H9 (cell line): Measurements from ENCODE around the gene METTL9. TPM values are rescaled to one million over a fixed set of nuclear protein-coding genes. Genes with fewer than 3 reads are reported as not detected.

Source experiments
- DNase-seq: peaks from one replicate; pipeline ENCODE4 v3.0.0-alpha.2; 2017
- H2AFZ ChIP-seq: one replicate; pipeline ENCODE4 v1.6.1; 2013; ENCODE audit warnings: mild to moderate bottlenecking, low read length, control low read depth, moderate library complexity
- H2AK5ac ChIP-seq: 2 replicates; pipeline ENCODE4 v1.6.1; 2013; ENCODE audit warnings: low read length, control low read depth, mixed read lengths; ENCODE audit not compliant: insufficient read length
- H2BK120ac ChIP-seq: one replicate; pipeline ENCODE4 v1.6.1; 2013; ENCODE audit warnings: low read depth, mild to moderate bottlenecking, low read length, control low read depth, inconsistent platforms; ENCODE audit not compliant: poor library complexity, severe bottlenecking
- H2BK12ac ChIP-seq: 2 replicates; pipeline ENCODE4 v1.6.1; 2013; ENCODE audit warnings: low read length, control low read depth, mixed read lengths, low read depth; ENCODE audit not compliant: insufficient read length
- H2BK15ac ChIP-seq: 2 replicates; pipeline ENCODE4 v1.6.1; 2013; ENCODE audit warnings: low read depth, low read length, control low read depth
- H2BK20ac ChIP-seq: one replicate; pipeline ENCODE4 v1.6.1; 2013; ENCODE audit warnings: low read depth, mild to moderate bottlenecking, low read length, control low read depth, inconsistent platforms; ENCODE audit not compliant: poor library complexity, severe bottlenecking
- H2BK5ac ChIP-seq: 2 replicates; pipeline ENCODE4 v1.6.1; 2013; ENCODE audit warnings: low read length, control low read depth, mixed read lengths; ENCODE audit not compliant: insufficient read length
- H3K14ac ChIP-seq: 2 replicates; pipeline ENCODE4 v1.6.1; 2013; ENCODE audit warnings: low read length, control low read depth; ENCODE audit not compliant: insufficient read depth
- H3K18ac ChIP-seq: 2 replicates; pipeline ENCODE4 v1.6.1; 2013; ENCODE audit warnings: low read depth, mild to moderate bottlenecking, mixed read lengths, low read length, control low read depth; ENCODE audit not compliant: insufficient read length
- H3K23ac ChIP-seq: 2 replicates; pipeline ENCODE4 v1.6.1; 2013; ENCODE audit warnings: low read length, control low read depth, mixed read lengths, low read depth; ENCODE audit not compliant: insufficient read length
- H3K23me2 ChIP-seq: 2 replicates; pipeline ENCODE4 v1.6.1; 2013; ENCODE audit warnings: low read depth, mild to moderate bottlenecking, mixed read lengths, low read length, control low read depth; ENCODE audit not compliant: insufficient read length, poor library complexity, severe bottlenecking
- H3K27ac ChIP-seq: 2 replicates; pipeline ENCODE4 v1.5.1; 2013; ENCODE audit warnings: low read length, control low read depth, mixed read lengths, low read depth; ENCODE audit not compliant: insufficient read length
- H3K27me3 ChIP-seq: 2 replicates; pipeline ENCODE4 v1.6.1; 2013; ENCODE audit warnings: low read length, control low read depth, inconsistent platforms; ENCODE audit not compliant: insufficient read depth
- H3K4ac ChIP-seq: 2 replicates; pipeline ENCODE4 v1.6.1; 2013; ENCODE audit warnings: low read depth, mild to moderate bottlenecking, control low read depth, inconsistent platforms, low read length, moderate library complexity
- H3K4me1 ChIP-seq: 2 replicates; pipeline ENCODE4 v1.6.1; 2013; ENCODE audit warnings: low read length, control low read depth, inconsistent platforms; ENCODE audit not compliant: insufficient read depth
- H3K4me2 ChIP-seq: 2 replicates; pipeline ENCODE4 v1.6.1; 2013; ENCODE audit warnings: low read length, control low read depth, mixed read lengths; ENCODE audit not compliant: insufficient read length, insufficient read depth
- H3K56ac ChIP-seq: 2 replicates; pipeline ENCODE4 v1.6.1; 2013; ENCODE audit warnings: low read depth, mild to moderate bottlenecking, mixed read lengths, low read length, control low read depth; ENCODE audit not compliant: insufficient read length
- H3K79me1 ChIP-seq: 2 replicates; pipeline ENCODE4 v1.6.1; 2013; ENCODE audit warnings: low read depth, mild to moderate bottlenecking, moderate library complexity, low read length, control low read depth, inconsistent platforms; ENCODE audit not compliant: insufficient read depth, poor library complexity, severe bottlenecking
- H3K79me2 ChIP-seq: 2 replicates; pipeline ENCODE4 v1.6.1; 2013; ENCODE audit warnings: low read length, control low read depth, inconsistent platforms; ENCODE audit not compliant: insufficient read depth
- H3K9ac ChIP-seq: 2 replicates; pipeline ENCODE4 v1.6.1; 2013; ENCODE audit warnings: low read length, control low read depth, mixed read lengths; ENCODE audit not compliant: insufficient read length; ENCODE audit errors: extremely low read depth
- H3K9me3 ChIP-seq: one replicate; pipeline ENCODE4 v1.6.1; 2013; ENCODE audit warnings: low read depth, low read length, inconsistent platforms; ENCODE audit not compliant: control insufficient read depth
- H3T11ph ChIP-seq: one replicate; pipeline ENCODE4 v1.6.1; 2013; ENCODE audit warnings: mild to moderate bottlenecking, low read length, control low read depth, inconsistent platforms
- H4K20me1 ChIP-seq: one replicate; pipeline ENCODE4 v1.6.1; 2013; ENCODE audit not compliant: control insufficient read depth, insufficient read length, insufficient read depth
- H4K5ac ChIP-seq: 2 replicates; pipeline ENCODE4 v1.6.1; 2013; ENCODE audit warnings: low read depth, mild to moderate bottlenecking, mixed read lengths, low read length, control low read depth; ENCODE audit not compliant: insufficient read length
- H4K8ac ChIP-seq: replicated peaks from 2 replicates; pipeline ENCODE4 v1.6.1; 2013; ENCODE audit warnings: low read length, control low read depth, mixed read lengths, low read depth; ENCODE audit not compliant: insufficient read length
- H4K91ac ChIP-seq: 2 replicates; pipeline ENCODE4 v1.6.1; 2013; ENCODE audit warnings: low read depth, mild to moderate bottlenecking, moderate library complexity, mixed read lengths, low read length, control low read depth; ENCODE audit not compliant: insufficient read length
- H3K27ac Mint-ChIP-seq, 3 experiments: 2 replicates in 2 of 3; 3 replicates in 1 of 3; pipeline ENCODE4 v1.8.0; 2020 to 2021; ENCODE audit warnings: mixed read lengths in 3 of 3, mild to moderate bottlenecking in 1 of 3, moderate library complexity in 1 of 3
- H3K27me3 Mint-ChIP-seq: 2 replicates; pipeline ENCODE4 v1.8.0; 2021; ENCODE audit warnings: low read depth, mild to moderate bottlenecking, moderate library complexity, mixed read lengths
- H3K36me3 Mint-ChIP-seq, 3 experiments: 2 replicates in 2 of 3; 3 replicates in 1 of 3; pipeline ENCODE4 v1.8.0; 2020 to 2021; ENCODE audit warnings: low read depth in 3 of 3, mixed read lengths in 3 of 3; ENCODE audit not compliant: insufficient read depth in 1 of 3
- H3K4me1 Mint-ChIP-seq, 2 experiments: 2 replicates each; pipeline ENCODE4 v1.8.0; 2020; ENCODE audit warnings: mixed read lengths in 2 of 2
- H3K4me3 Mint-ChIP-seq, 2 experiments: 2 replicates in 1 of 2; 3 replicates in 1 of 2; pipeline ENCODE4 v1.8.0; 2020 to 2021; ENCODE audit warnings: mild to moderate bottlenecking in 2 of 2, mixed read lengths in 2 of 2, moderate library complexity in 1 of 2
- H3K9me3 Mint-ChIP-seq, 2 experiments: 2 replicates in 1 of 2; 3 replicates in 1 of 2; pipeline ENCODE4 v1.8.0; 2020; ENCODE audit warnings: mild to moderate bottlenecking in 2 of 2, mixed read lengths in 2 of 2, moderate library complexity in 1 of 2
- WGBS: extraction: QIAGEN DNeasy Blood & Tissue Kit; methylation state at CpG from one replicate; pipeline ENCODE4 v1.1.7; 2013; ENCODE audit warnings: missing lambda C conversion rate, low lambda C conversion rate, mixed read lengths; ENCODE audit not compliant: insufficient read length; ENCODE audit errors: extremely low coverage; 5-methylcytosine and 5-hydroxymethylcytosine counted together
- total RNA-seq: library from RNA; stranded (reverse); gene quantifications from 2 replicates; pipeline ENCODE4 v1.2.1, GENCODE V29; 2021
- TF ChIP-seq, protein P1 (sequence below): fragments of 200-600 bp; sonication (generic); conservative IDR thresholded peaks from 3 replicates; pipeline ENCODE4 v1.8.0; 2021; ENCODE audit warnings: antibody characterized with exemption, mild to moderate bottlenecking

Gene METTL9
- total RNA-seq, 1 experiment from 2014 or later: 108 TPM

- Histone ChIP-seq H3K56ac (no peak overlapping the region), H3K79me1 (no peaks in the 10 kb centered on the region), H2BK12ac (no peak overlapping the region), H2BK20ac (no peak overlapping the region), H3K23ac (no peak overlapping the region), H3K4me1 (no peaks in the 10 kb centered on the region), H4K20me1 (no peaks in the 10 kb centered on the region), H2AK5ac (no peak overlapping the region), H3K9ac (no peak overlapping the region), H3T11ph (no peak overlapping the region), H3K27me3 (no peaks in the 10 kb centered on the region), H2AFZ (no peak overlapping the region), H3K14ac (no peak overlapping the region), H4K8ac (no peak overlapping the region), H3K4me2 (no peak overlapping the region), H4K91ac (no peak overlapping the region), H3K79me2 (no peaks in the 10 kb centered on the region; the same call in 1 of the 2 replicates), H3K23me2 (no peaks in the 10 kb centered on the region), H3K27ac (no peak overlapping the region), H4K5ac (no peak overlapping the region), H2BK5ac (no peak overlapping the region), H3K4ac (no peak overlapping the region), H3K9me3 (no peaks in the 10 kb centered on the region), H3K18ac (no peak overlapping the region), H2BK15ac (no peak overlapping the region), H2BK120ac (no peak overlapping the region)
- TF ChIP-seq, protein P1, sequence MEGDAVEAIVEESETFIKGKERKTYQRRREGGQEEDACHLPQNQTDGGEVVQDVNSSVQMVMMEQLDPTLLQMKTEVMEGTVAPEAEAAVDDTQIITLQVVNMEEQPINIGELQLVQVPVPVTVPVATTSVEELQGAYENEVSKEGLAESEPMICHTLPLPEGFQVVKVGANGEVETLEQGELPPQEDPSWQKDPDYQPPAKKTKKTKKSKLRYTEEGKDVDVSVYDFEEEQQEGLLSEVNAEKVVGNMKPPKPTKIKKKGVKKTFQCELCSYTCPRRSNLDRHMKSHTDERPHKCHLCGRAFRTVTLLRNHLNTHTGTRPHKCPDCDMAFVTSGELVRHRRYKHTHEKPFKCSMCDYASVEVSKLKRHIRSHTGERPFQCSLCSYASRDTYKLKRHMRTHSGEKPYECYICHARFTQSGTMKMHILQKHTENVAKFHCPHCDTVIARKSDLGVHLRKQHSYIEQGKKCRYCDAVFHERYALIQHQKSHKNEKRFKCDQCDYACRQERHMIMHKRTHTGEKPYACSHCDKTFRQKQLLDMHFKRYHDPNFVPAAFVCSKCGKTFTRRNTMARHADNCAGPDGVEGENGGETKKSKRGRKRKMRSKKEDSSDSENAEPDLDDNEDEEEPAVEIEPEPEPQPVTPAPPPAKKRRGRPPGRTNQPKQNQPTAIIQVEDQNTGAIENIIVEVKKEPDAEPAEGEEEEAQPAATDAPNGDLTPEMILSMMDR: no peak
- Mint-ChIP-seq H3K27ac (no peak overlapping the region), H3K4me1 (no peaks in the 10 kb centered on the region), H3K9me3 (no peaks in the 10 kb centered on the region), H3K27me3 (no peaks in the 10 kb centered on the region), H3K4me3 (no peak overlapping the region), H3K36me3 (peaks cover 0 to 3% (median 2%) of the 10 kb centered on the region in 3 experiments; a peak in 2 of 7 replicates)
- no CpG with 5 or more reads among the region's 6 CpGs for WGBS
- DNase-seq: no peak
Observed at GRCh38 chr16:21641916-21642315, 42.5 kb downstream of the METTL9 start.
